HK-2 (cell line): Measurements from ENCODE around the gene RASGRP1.

Experiments used
- DNase-seq: peaks from one replicate; pipeline ENCODE4 v3.0.0-alpha.2; 2018; ENCODE audit not compliant: unreplicated experiment

Gene RASGRP1

GRCh38 chr15:38536201-38536676 is 28.4 kb downstream of the RASGRP1 start:
- peak; percentile 23 for DNase-seq

GRCh38 chr15:38535491-38536200 is 29.0 kb downstream of the RASGRP1 start:
- DNase-seq = no peak

- no peak for DNase-seq
These were observed 29.9 kb downstream of the RASGRP1 start for GRCh38 chr15:38534691-38535090.

- no peak for DNase-seq
These were observed 30.7 kb downstream of the RASGRP1 start for GRCh38 chr15:38533926-38534325.

- no peak for DNase-seq
These were observed 31.1 kb downstream of the RASGRP1 start for GRCh38 chr15:38533416-38533915.

- no peak for DNase-seq
These were observed 31.9 kb downstream of the RASGRP1 start for GRCh38 chr15:38532728-38533127.

GRCh38 chr15:38531509-38531908 is 33.1 kb downstream of the RASGRP1 start:
- DNase-seq = peak; percentile 28

GRCh38 chr15:38530113-38530512 is 34.5 kb downstream of the RASGRP1 start:
- no peak for DNase-seq

- DNase-seq = no peak
These were observed 36.3 kb downstream of the RASGRP1 start for GRCh38 chr15:38528294-38528693.

GRCh38 chr15:38526158-38526557 is 38.5 kb downstream of the RASGRP1 start:
- no peak for DNase-seq

GRCh38 chr15:38525489-38525888 is 39.1 kb downstream of the RASGRP1 start:
- DNase-seq = no peak

- DNase-seq = no peak
These were observed 40.5 kb downstream of the RASGRP1 start for GRCh38 chr15:38524156-38524555.

- DNase-seq = no peak
These were observed 41.7 kb downstream of the RASGRP1 start for GRCh38 chr15:38522922-38523321.

- DNase-seq = no peak
These were observed 43.3 kb downstream of the RASGRP1 start for GRCh38 chr15:38521316-38521715.

- no peak for DNase-seq
These were observed 44.6 kb downstream of the RASGRP1 start for GRCh38 chr15:38520035-38520434.

GRCh38 chr15:38518084-38518483 is 46.5 kb downstream of the RASGRP1 start:
- no peak for DNase-seq

- no peak for DNase-seq
These were observed 47.2 kb downstream of the RASGRP1 start for GRCh38 chr15:38517312-38517975.

GRCh38 chr15:38516626-38517025 is 48.0 kb downstream of the RASGRP1 start:
- DNase-seq = no peak

- DNase-seq = no peak
These were observed 50.0 kb downstream of the RASGRP1 start for GRCh38 chr15:38514601-38515000.

GRCh38 chr15:38512901-38513300 is 51.7 kb downstream of the RASGRP1 start:
- no peak for DNase-seq

- DNase-seq = no peak
These were observed 55.5 kb downstream of the RASGRP1 start for GRCh38 chr15:38509152-38509551.

GRCh38 chr15:38508647-38509046 is 56.0 kb downstream of the RASGRP1 start:
- no peak for DNase-seq

- DNase-seq = no peak
These were observed 57.0 kb downstream of the RASGRP1 start for GRCh38 chr15:38507570-38507969.
